ENCODE measurements around the gene FBXO40. TPM values are rescaled to one million over a fixed set of nuclear protein-coding genes. Genes with fewer than 3 reads are reported as not detected.

Gene FBXO40
- total RNA-seq, 1 donor from 2014 or later, result not detected

GRCh38 chr3:121651684-121652083 lies 58.5 kb downstream of the FBXO40 start:
- Mint-ChIP-seq H3K36me3 (ENCODE audit: low read depth, unreplicated experiment) (peaks cover 8% of the 10 kb centered on the region), H3K9me3 (ENCODE audit: unreplicated experiment) (no peaks in the 10 kb centered on the region), H3K27me3 (ENCODE audit: unreplicated experiment) (no peaks in the 10 kb centered on the region), H3K4me3 (ENCODE audit: unreplicated experiment) (no peak overlapping the region), H3K4me1 (ENCODE audit: unreplicated experiment) (peaks cover 4% of the 10 kb centered on the region), H3K27ac (ENCODE audit: unreplicated experiment) (no peak overlapping the region)
- no peak for DNase-seq (ENCODE audit: low spot score)
- no peak for TF ChIP-seq CTCF (IDR thresholded peaks at IDR 0.05; ENCODE audit: unreplicated experiment)

DNA sequence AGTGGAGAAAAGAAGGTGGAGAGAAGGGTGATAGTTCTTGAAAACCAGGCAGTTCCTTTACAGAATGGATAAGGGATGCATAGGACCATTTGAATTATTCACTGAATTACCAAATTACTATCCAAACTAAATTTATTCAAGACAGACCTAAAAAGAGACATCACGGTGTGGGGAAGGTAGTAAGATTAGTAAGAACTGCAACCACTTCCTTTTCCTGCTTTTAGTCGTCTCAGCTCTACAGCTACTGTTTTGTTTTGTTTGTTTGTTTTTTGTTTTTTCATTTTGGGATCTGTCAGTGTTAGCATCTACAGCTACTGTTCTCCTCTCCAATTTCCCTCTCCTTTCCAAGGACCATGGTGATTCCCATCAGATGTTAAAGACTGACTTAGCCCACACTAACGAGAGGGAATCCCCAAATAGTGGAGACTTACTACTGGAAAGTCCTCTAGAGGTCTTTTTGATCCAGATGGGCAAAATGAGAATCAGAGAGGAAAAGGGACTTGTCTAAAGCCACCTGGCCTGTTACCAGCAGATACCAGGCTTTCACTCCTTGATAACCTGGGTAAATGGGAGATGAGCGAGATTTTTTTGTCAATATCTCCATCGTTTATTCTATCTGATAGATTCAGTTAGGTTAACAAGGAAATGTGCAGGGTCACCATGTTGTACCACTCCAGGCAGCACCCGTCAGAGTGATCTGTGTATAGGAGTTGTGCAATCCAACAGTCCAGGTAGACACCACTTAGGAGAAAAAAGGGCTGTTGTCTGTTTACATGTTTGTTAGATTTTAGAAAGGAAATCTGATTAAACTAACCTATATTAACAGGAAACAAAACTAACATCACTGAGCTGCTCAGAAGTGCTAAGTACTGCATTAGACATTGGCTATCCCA lies 61.6 kb downstream of the FBXO40 start:
- H3K4me1 Mint-ChIP-seq (ENCODE audit: unreplicated experiment), result peaks cover 23% of the 10 kb centered on the region
- peaks cover 4% of the 10 kb centered on the region for H3K27me3 Mint-ChIP-seq (ENCODE audit: unreplicated experiment)
- H3K36me3 Mint-ChIP-seq (ENCODE audit: low read depth, unreplicated experiment), result peaks cover 27% of the 10 kb centered on the region
- TF ChIP-seq CTCF (IDR thresholded peaks at IDR 0.05; ENCODE audit: unreplicated experiment), result no peak
- H3K9me3 Mint-ChIP-seq (ENCODE audit: unreplicated experiment), result no peaks in the 10 kb centered on the region
- DNase-seq (ENCODE audit: low spot score), result no peak
- H3K27ac Mint-ChIP-seq (ENCODE audit: unreplicated experiment), result no peak overlapping the region
- H3K4me3 Mint-ChIP-seq (ENCODE audit: unreplicated experiment), result no peak overlapping the region

GRCh38 chr3:121658716-121659435 lies 65.7 kb downstream of the FBXO40 start:
- H3K4me3 Mint-ChIP-seq (ENCODE audit: unreplicated experiment), result no peak overlapping the region
- peak overlapping the region; percentile 37 for H3K27ac Mint-ChIP-seq (ENCODE audit: unreplicated experiment)
- no peak for DNase-seq (ENCODE audit: low spot score)
- peaks cover 8% of the 10 kb centered on the region for H3K27me3 Mint-ChIP-seq (ENCODE audit: unreplicated experiment)
- no peak for TF ChIP-seq CTCF (IDR thresholded peaks at IDR 0.05; ENCODE audit: unreplicated experiment)
- H3K36me3 Mint-ChIP-seq (ENCODE audit: low read depth, unreplicated experiment), result peaks cover 36% of the 10 kb centered on the region
- H3K9me3 Mint-ChIP-seq (ENCODE audit: unreplicated experiment), result no peaks in the 10 kb centered on the region
- H3K4me1 Mint-ChIP-seq (ENCODE audit: unreplicated experiment), result peaks cover 38% of the 10 kb centered on the region

- peaks cover 36% of the 10 kb centered on the region for H3K4me1 Mint-ChIP-seq (ENCODE audit: unreplicated experiment)
- H3K36me3 Mint-ChIP-seq (ENCODE audit: low read depth, unreplicated experiment), result peaks cover 43% of the 10 kb centered on the region
- no peak for TF ChIP-seq CTCF (IDR thresholded peaks at IDR 0.05; ENCODE audit: unreplicated experiment)
These were observed 66.4 kb downstream of the FBXO40 start for GRCh38 chr3:121659586-121659985.

More at GRCh38 chr3:121659586-121659985, 66.4 kb downstream of the FBXO40 start:
- Mint-ChIP-seq H3K27me3 (ENCODE audit: unreplicated experiment) (peaks cover 8% of the 10 kb centered on the region), H3K4me3 (ENCODE audit: unreplicated experiment) (no peak overlapping the region), H3K9me3 (ENCODE audit: unreplicated experiment) (no peaks in the 10 kb centered on the region), H3K27ac (ENCODE audit: unreplicated experiment) (peak overlapping the region; percentile 37)
- no peak for DNase-seq (ENCODE audit: low spot score)

All from endothelial cell (in vitro differentiated cells).